Tibial nerve (tissue), 4 donors: ENCODE results near the gene FBF1.

Experiments used
- EP300 ChIP-seq, 2 donors: sonication (generic); formaldehyde crosslinking; IDR thresholded peaks; one replicate each; pipeline ENCODE4 v1.6.1; 2017; ENCODE audit warnings: antibody characterized with exemption in 2 of 2, mild to moderate bottlenecking in 1 of 2
- POLR2A ChIP-seq, 2 donors: fragments of 450-650 bp; IDR thresholded peaks; one replicate each; pipeline ENCODE4 v1.6.1; 2017; ENCODE audit warnings: antibody characterized with exemption in 2 of 2, mild to moderate bottlenecking in 2 of 2, moderate library complexity in 2 of 2
- TF ChIP-seq, protein P1 (sequence below), 5 experiments: fragments of 200-600 bp in 3 of 5; fragments of 450-650 bp in 2 of 5; sonication (generic) in 3 of 5; IDR thresholded peaks; one replicate each; pipeline ENCODE4 v1.5.1; 2016 to 2019; ENCODE audit warnings: antibody characterized with exemption in 5 of 5, mild to moderate bottlenecking in 3 of 5, moderate library complexity in 2 of 5

DNA sequence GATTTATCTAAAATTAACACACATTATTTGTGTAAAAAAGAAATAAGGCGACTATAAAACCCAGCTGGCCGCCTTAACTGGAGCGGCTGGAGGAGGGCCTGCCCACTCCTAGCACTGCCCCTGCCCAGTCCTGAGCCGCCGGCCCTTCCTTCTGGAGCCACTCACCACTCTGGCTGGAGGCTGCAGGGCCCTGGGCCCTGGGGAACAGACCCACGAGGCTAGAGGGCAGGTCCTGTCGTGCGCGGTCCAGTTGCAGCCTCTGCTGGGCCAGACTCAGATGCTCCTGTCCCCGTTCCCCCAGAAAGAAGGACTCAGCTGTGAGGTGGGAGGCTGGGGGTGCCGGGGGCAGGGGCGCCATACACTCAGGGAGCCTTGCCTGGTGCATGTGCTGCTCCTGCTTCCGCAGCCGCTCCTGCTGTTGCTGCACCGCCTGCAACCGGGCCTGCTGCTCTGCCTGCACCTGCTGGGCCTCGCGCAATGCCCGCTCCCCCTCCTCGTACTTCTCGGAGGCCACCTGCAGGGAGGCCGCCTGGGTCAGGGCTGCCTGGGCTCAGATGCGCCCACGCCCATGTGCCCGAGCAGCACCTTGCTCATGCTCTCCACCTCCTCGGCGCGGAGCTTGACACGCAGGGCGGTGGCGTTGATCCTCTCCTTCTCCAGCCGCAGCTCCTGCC lies 27.2 kb downstream of the FBF1 start:
- TF ChIP-seq, protein P1, sequence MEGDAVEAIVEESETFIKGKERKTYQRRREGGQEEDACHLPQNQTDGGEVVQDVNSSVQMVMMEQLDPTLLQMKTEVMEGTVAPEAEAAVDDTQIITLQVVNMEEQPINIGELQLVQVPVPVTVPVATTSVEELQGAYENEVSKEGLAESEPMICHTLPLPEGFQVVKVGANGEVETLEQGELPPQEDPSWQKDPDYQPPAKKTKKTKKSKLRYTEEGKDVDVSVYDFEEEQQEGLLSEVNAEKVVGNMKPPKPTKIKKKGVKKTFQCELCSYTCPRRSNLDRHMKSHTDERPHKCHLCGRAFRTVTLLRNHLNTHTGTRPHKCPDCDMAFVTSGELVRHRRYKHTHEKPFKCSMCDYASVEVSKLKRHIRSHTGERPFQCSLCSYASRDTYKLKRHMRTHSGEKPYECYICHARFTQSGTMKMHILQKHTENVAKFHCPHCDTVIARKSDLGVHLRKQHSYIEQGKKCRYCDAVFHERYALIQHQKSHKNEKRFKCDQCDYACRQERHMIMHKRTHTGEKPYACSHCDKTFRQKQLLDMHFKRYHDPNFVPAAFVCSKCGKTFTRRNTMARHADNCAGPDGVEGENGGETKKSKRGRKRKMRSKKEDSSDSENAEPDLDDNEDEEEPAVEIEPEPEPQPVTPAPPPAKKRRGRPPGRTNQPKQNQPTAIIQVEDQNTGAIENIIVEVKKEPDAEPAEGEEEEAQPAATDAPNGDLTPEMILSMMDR (IDR thresholded peaks at IDR 0.05): no peak
- TF ChIP-seq POLR2A (IDR thresholded peaks at IDR 0.05): no peak
- no peak for TF ChIP-seq EP300 (IDR thresholded peaks at IDR 0.05)
